Right lobe of liver (tissue), 4 donors: ENCODE results near the gene DCTN5.

Experiments used
- POLR2A ChIP-seq: fragments of 450-650 bp; IDR thresholded peaks from one replicate; pipeline ENCODE4 v1.6.1; 2017; ENCODE audit warnings: antibody characterized with exemption, mild to moderate bottlenecking
- TF ChIP-seq, protein P1 (sequence below), 4 donors: fragments of 200-600 bp in 3 of 4; fragments of 450-650 bp in 1 of 4; IDR thresholded peaks; one replicate each; pipeline versions ENCODE4 v1.5.1 to v1.8.0; 2016 to 2022; ENCODE audit warnings: antibody characterized with exemption in 4 of 4, mild to moderate bottlenecking in 2 of 4
- donor health status: DM: no; HTN: no; CAD: no.
- donor health status: DM: no; HTN: no; CAD: no.
- donor health status: DM: no; HTN: yes; CAD: no.

DNA sequence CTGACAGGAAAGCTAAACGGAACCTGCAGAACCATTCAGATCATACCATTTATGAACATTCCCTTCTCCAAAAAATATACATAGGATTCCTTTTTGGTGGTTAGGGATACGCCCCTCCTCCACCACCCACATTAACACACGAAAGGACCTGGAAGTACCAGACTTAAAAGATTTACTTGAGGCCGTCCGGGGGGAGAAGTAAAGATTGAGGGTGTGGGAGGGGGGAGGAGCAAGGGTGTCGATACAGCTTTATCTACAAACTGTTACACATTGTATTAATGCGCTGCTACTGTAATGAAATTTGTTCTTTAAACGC is 693 bp upstream of the DCTN5 start:
- TF ChIP-seq, protein P1, sequence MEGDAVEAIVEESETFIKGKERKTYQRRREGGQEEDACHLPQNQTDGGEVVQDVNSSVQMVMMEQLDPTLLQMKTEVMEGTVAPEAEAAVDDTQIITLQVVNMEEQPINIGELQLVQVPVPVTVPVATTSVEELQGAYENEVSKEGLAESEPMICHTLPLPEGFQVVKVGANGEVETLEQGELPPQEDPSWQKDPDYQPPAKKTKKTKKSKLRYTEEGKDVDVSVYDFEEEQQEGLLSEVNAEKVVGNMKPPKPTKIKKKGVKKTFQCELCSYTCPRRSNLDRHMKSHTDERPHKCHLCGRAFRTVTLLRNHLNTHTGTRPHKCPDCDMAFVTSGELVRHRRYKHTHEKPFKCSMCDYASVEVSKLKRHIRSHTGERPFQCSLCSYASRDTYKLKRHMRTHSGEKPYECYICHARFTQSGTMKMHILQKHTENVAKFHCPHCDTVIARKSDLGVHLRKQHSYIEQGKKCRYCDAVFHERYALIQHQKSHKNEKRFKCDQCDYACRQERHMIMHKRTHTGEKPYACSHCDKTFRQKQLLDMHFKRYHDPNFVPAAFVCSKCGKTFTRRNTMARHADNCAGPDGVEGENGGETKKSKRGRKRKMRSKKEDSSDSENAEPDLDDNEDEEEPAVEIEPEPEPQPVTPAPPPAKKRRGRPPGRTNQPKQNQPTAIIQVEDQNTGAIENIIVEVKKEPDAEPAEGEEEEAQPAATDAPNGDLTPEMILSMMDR (IDR thresholded peaks at IDR 0.05) = no peak
- TF ChIP-seq POLR2A = no peak
